Calu3 (cell line): ENCODE measurements around the gene FTCD. TPM values are rescaled to one million over a fixed set of nuclear protein-coding genes. Genes with fewer than 3 reads are reported as not detected.
A peak's percentile ranks its signal among the peaks of the same experiment; 100 is the strongest.
"Not testable (repeated sequence)": the region's sequence is repeated elsewhere in the genome, so short reads cannot be mapped to it uniquely, and the experiment has no call there.

Experiments
- Bru-seq: library from RNA; stranded (reverse); fragments of 400-500 nt; gene quantifications from one replicate; lab custom pipeline; 2021; lab: Mats Ljungman, UMichigan
- BruChase-seq, 2 experiments: library from RNA; stranded (reverse); fragments of 400-500 nt; gene quantifications; one replicate each; lab custom pipeline; 2021; lab: Mats Ljungman, UMichigan
- BruUV-seq: library from RNA; stranded (reverse); fragments of 400-500 nt; replicated peaks from 2 replicates; lab custom pipeline; 2021; lab: Mats Ljungman, UMichigan
- CTCF ChIA-PET: fragments of 300-600 bp; sonication (Branson Sonifier 250); formaldehyde crosslinking; loops from one replicate; lab custom pipeline; 2022; ENCODE audit warnings: antibody characterized with exemption; lab: Charles Lee
- DNase-seq: peaks from one replicate; pipeline ENCODE4 v3.0.0; 2022
- H3K27ac Mint-ChIP-seq: one replicate; pipeline ENCODE4 v1.8.0; 2022; ENCODE audit warnings: mixed read lengths; ENCODE audit not compliant: unreplicated experiment
- H3K27me3 Mint-ChIP-seq: one replicate; pipeline ENCODE4 v1.8.0; 2022; ENCODE audit warnings: mixed read lengths; ENCODE audit not compliant: unreplicated experiment
- H3K36me3 Mint-ChIP-seq: one replicate; pipeline ENCODE4 v1.8.0; 2022; ENCODE audit warnings: mild to moderate bottlenecking, moderate library complexity, mixed read lengths; ENCODE audit not compliant: insufficient read depth, unreplicated experiment
- H3K4me1 Mint-ChIP-seq: one replicate; pipeline ENCODE4 v1.8.0; 2022; ENCODE audit warnings: mild to moderate bottlenecking, low read depth, mixed read lengths; ENCODE audit not compliant: unreplicated experiment
- H3K4me3 Mint-ChIP-seq: one replicate; pipeline ENCODE4 v1.8.0; 2022; ENCODE audit warnings: mild to moderate bottlenecking, low read depth, moderate library complexity, mixed read lengths; ENCODE audit not compliant: unreplicated experiment
- H3K9me3 Mint-ChIP-seq: one replicate; pipeline ENCODE4 v1.8.0; 2022; ENCODE audit warnings: low read depth, mixed read lengths; ENCODE audit not compliant: unreplicated experiment
- intact Hi-C: fragments of 100-400 bp; cut with micrococcal nuclease; formaldehyde crosslinking; loops from one replicate; pipeline ENCODE4 v1.10.0; 2022; ENCODE audit not compliant: unreplicated experiment
- long read RNA-seq: library from polyadenylated mRNA; stranded (forward); transcript quantifications from one replicate; pipeline ENCODE4 v2.0.0, GENCODE V29; 2022
- total RNA-seq: library from RNA; stranded (reverse); gene quantifications from 2 replicates; pipeline ENCODE4 v1.2.3, GENCODE V29; 2022
- TF ChIP-seq, protein P1 (sequence below): fragments of 200-600 bp; IDR thresholded peaks from one replicate; pipeline ENCODE4 v1.8.0; 2022; ENCODE audit warnings: antibody characterized with exemption; ENCODE audit not compliant: unreplicated experiment

FTCD gene
- total RNA-seq = 0.31 and 1.3 TPM in 2 replicates
- percentile 19 among the genes with signal in this experiment for Bru-seq, nascent RNA
- percentile 42 among the genes with signal in this experiment for BruChase-seq, experiment 1, labeled RNA remaining after a 6-hour chase
- BruChase-seq, experiment 2, labeled RNA remaining after a 2-hour chase = percentile 39 among the genes with signal in this experiment
- long read RNA-seq = 0 reads

DNA sequence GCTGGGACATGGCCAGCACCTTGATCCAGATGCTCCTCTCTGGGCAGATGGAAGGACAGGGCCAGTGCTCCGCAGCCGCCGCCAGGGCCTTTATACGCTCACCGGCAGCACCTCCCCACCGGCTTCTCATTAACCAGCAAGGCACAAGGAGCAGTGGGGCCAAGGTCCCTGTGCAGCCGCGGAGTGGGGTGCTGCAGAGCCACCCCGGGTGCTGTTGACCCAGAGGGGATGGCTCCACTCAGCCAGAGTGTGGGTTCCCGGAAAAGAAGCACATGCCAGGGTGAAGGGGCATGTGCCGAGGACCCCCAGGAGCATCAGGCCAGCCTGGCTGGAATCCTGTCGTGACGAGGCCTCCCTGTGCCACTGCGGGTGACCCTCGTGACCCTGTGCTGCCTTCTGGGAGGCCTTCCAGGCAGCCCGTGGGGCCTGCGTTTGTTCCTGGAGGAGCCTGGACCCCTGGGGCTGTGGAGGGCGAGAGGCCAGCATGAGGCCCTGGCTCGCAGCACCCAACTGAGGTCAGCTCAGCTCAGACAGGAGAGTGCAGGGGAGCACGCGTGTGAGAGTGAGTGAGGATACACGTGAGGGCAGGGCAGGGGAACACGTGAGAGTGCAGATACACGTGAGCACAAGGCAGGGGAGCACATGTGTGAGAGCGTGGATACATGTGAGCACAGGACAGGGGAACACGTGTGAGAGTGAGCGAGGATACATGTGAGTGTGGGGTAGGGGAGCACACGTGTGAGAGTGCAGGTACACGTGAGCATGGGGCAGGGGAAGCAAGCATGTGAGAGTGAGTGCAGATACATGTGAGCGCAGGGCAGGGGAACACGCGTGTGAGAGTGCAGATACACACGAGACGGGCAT lies at the start of gene FTCD:
TSS of gene FTCD (minus strand) at position 66 of the 864 bp plus-strand sequence. CDS start at position 10, 56 bp downstream.
- Mint-ChIP-seq H3K9me3 (no peaks in the 10 kb centered on the region), H3K4me1 (no peaks in the 10 kb centered on the region), H3K27me3 (no peaks in the 10 kb centered on the region), H3K36me3 (peaks cover 11% of the 10 kb centered on the region), H3K4me3 (no peak within 1 kb of the TSS), H3K27ac (no peak within 1 kb of the TSS)
- intact Hi-C loops = no loop called here
- no TSS peak for BruUV-seq
- DNase-seq = no peak
- CTCF ChIA-PET = no interaction called here
- TF ChIP-seq, protein P1, sequence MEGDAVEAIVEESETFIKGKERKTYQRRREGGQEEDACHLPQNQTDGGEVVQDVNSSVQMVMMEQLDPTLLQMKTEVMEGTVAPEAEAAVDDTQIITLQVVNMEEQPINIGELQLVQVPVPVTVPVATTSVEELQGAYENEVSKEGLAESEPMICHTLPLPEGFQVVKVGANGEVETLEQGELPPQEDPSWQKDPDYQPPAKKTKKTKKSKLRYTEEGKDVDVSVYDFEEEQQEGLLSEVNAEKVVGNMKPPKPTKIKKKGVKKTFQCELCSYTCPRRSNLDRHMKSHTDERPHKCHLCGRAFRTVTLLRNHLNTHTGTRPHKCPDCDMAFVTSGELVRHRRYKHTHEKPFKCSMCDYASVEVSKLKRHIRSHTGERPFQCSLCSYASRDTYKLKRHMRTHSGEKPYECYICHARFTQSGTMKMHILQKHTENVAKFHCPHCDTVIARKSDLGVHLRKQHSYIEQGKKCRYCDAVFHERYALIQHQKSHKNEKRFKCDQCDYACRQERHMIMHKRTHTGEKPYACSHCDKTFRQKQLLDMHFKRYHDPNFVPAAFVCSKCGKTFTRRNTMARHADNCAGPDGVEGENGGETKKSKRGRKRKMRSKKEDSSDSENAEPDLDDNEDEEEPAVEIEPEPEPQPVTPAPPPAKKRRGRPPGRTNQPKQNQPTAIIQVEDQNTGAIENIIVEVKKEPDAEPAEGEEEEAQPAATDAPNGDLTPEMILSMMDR = no peak

DNA sequence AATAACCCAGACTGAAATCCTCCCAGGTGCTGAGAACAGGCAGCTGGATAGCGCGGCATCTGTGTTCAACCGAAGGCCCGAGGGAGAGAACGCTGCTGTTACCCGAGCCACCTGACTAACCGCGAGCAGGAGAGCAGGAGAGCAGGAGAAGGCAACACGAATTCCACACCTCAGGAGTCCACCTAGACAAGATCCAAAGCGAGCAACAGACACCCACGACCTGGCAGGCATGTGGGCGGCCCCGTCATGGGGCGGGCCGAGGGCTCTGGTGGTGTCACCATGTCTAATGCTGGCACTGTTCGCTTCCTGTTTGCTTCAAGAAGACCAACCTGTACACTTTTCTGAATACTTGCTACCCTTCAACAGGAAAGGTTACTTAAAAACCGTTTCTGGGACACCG lies 49.8 kb upstream of the FTCD start:
- Mint-ChIP-seq H3K36me3 (peaks cover 39% of the 10 kb centered on the region), H3K4me3 (no peak overlapping the region), H3K27me3 (no peaks in the 10 kb centered on the region), H3K27ac (no peak overlapping the region), H3K9me3 (no peaks in the 10 kb centered on the region), H3K4me1 (no peaks in the 10 kb centered on the region)
- TF ChIP-seq, protein P1 = no peak
- CTCF ChIA-PET = no interaction called here
- DNase-seq = no peak
- no TSS peak for BruUV-seq
- intact Hi-C loops = no loop called here

GRCh38 chr21:46203203-46203600 lies 47.8 kb upstream of the FTCD start:
- H3K27ac Mint-ChIP-seq = no peak overlapping the region
- no peaks in the 10 kb centered on the region for H3K4me1 Mint-ChIP-seq
- intact Hi-C loops = no loop called here
- no peaks in the 10 kb centered on the region for H3K9me3 Mint-ChIP-seq
- peaks cover 42% of the 10 kb centered on the region for H3K36me3 Mint-ChIP-seq
- no peak for DNase-seq
- H3K4me3 Mint-ChIP-seq = no peak overlapping the region
- CTCF ChIA-PET = no interaction called here
- no TSS peak for BruUV-seq
- TF ChIP-seq, protein P1 = no peak
- no peaks in the 10 kb centered on the region for H3K27me3 Mint-ChIP-seq

DNA sequence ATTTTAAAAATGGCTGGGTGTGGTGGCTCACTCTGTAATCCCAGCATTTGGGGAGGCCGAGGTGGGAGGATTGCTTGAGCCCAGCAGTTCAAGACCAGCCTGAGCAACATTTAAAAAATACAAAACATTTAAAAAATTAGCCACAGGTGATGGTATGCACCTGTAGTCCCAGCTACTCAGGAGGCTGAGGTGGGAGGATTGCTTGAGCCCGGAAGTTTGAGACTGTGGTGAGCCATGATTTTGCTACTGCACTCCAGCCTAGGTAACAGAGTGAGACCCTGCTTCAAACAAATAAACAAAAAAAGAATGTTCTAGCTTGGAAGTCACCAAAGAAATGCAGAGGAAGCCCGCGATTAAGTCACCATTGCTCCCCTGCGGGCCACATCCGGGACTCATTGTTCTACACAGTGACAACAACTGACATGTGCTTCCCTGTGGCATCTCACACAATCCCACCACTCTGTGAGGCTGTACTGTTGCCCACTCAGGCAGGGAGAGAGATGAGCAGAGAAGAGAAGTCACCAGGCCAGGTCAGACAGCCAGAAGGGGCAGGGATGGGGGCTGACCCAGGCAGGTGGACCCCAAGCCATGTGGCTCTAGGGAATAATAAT lies 47.3 kb upstream of the FTCD start:
- Mint-ChIP-seq H3K9me3 (no peaks in the 10 kb centered on the region), H3K4me1 (no peaks in the 10 kb centered on the region), H3K27me3 (no peaks in the 10 kb centered on the region), H3K4me3 (no peak overlapping the region), H3K36me3 (peaks cover 39% of the 10 kb centered on the region), H3K27ac (no peak overlapping the region)
- no TSS peak for BruUV-seq
- TF ChIP-seq, protein P1 = no peak
- intact Hi-C loops = no loop called here
- DNase-seq = no peak
- CTCF ChIA-PET = no interaction called here

- BruUV-seq, CTCF ChIA-PET, H3K27me3 Mint-ChIP-seq, H3K4me3 Mint-ChIP-seq, H3K9me3 Mint-ChIP-seq, DNase-seq, H3K4me1 Mint-ChIP-seq, intact Hi-C loops, H3K27ac Mint-ChIP-seq: not testable (repeated sequence)
- peaks cover 50% of the 10 kb centered on the region for H3K36me3 Mint-ChIP-seq
Observed at GRCh38 chr21:46200877-46201803, 45.8 kb upstream of the FTCD start.
